A204.1 (cell line): ENCODE data around the gene BRI3BP.
"Not testable (repeated sequence)": the region's sequence is repeated elsewhere in the genome, so short reads cannot be mapped to it uniquely, and the experiment has no call there.

Source experiments
- FAIRE-seq: peaks from 2 replicates; lab custom pipeline; 2012; peaks lifted over from hg19 to GRCh38; lab: Jason Lieb, UNC

BRI3BP gene

GRCh38 chr12:124975276-124975675 is 18.2 kb upstream of the BRI3BP start:
- FAIRE-seq: no peak

- no peak for FAIRE-seq
Observed at GRCh38 chr12:124976999-124977398, 16.4 kb upstream of the BRI3BP start.

GRCh38 chr12:124979568-124979967 is 13.9 kb upstream of the BRI3BP start:
- FAIRE-seq: no peak

- no peak for FAIRE-seq
Observed at GRCh38 chr12:124980098-124980892, 13.2 kb upstream of the BRI3BP start.

- not testable (repeated sequence) for FAIRE-seq
Observed at GRCh38 chr12:124986876-124987275, 6.6 kb upstream of the BRI3BP start.

- FAIRE-seq: no peak
Observed at GRCh38 chr12:124992874-124993625, 395 bp upstream of the BRI3BP start.

GRCh38 chr12:124994437-124994975 is 1.1 kb downstream of the BRI3BP start:
- no peak for FAIRE-seq

- FAIRE-seq: no peak
Observed at GRCh38 chr12:124995200-124995961, 1.9 kb downstream of the BRI3BP start.

GRCh38 chr12:124998705-124999104 is 5.3 kb downstream of the BRI3BP start:
- FAIRE-seq: no peak

- no peak for FAIRE-seq
Observed at GRCh38 chr12:125001636-125002035, 8.2 kb downstream of the BRI3BP start.

GRCh38 chr12:125003021-125003420 is 9.6 kb downstream of the BRI3BP start:
- no peak for FAIRE-seq

GRCh38 chr12:125004621-125005020 is 11.2 kb downstream of the BRI3BP start:
- no peak for FAIRE-seq

GRCh38 chr12:125005652-125006051 is 12.2 kb downstream of the BRI3BP start:
- FAIRE-seq: no peak

- FAIRE-seq: no peak
Observed at GRCh38 chr12:125006365-125006764, 12.9 kb downstream of the BRI3BP start.

GRCh38 chr12:125013816-125014442 is 20.5 kb downstream of the BRI3BP start:
- no peak for FAIRE-seq

GRCh38 chr12:125014526-125014925 is 21.1 kb downstream of the BRI3BP start:
- FAIRE-seq: no peak

- no peak for FAIRE-seq
Observed at GRCh38 chr12:125015680-125016310, 22.4 kb downstream of the BRI3BP start.

GRCh38 chr12:125017801-125018200 is 24.4 kb downstream of the BRI3BP start:
- no peak for FAIRE-seq

GRCh38 chr12:125018356-125018755 is 24.9 kb downstream of the BRI3BP start:
- no peak for FAIRE-seq

GRCh38 chr12:125021096-125021495 is 27.7 kb downstream of the BRI3BP start:
- no peak for FAIRE-seq

- no peak for FAIRE-seq
Observed at GRCh38 chr12:125021771-125022170, 28.3 kb downstream of the BRI3BP start.

- FAIRE-seq: no peak
Observed at GRCh38 chr12:125023065-125023464, 29.6 kb downstream of the BRI3BP start.
